Panc1 (cell line): ENCODE measurements around the gene LRATD1. TPM values are rescaled to one million over a fixed set of nuclear protein-coding genes. Genes with fewer than 3 reads are reported as not detected.

Experiments used
- ATAC-seq: fragments of 200-7000 bp; cut with Tn5 transposase; 2 replicates; pipeline ENCODE4 v1.9.1; 2020; ENCODE audit warnings: mild to moderate bottlenecking, moderate library complexity
- BruUV-seq: library from RNA; stranded (reverse); fragments of 400-500 nt; replicated peaks from 2 replicates; lab custom pipeline; 2021; lab: Mats Ljungman, UMichigan
- CTCF ChIA-PET: fragments of 300-600 bp; sonication (Branson Sonifier 250); formaldehyde crosslinking; loops from one replicate; lab custom pipeline; 2022; ENCODE audit warnings: antibody characterized with exemption; lab: Charles Lee
- POLR2A ChIA-PET: fragments of 300-600 bp; sonication (Branson Sonifier 250); formaldehyde crosslinking; loops from one replicate; lab custom pipeline; 2022; ENCODE audit warnings: antibody characterized with exemption; lab: Charles Lee
- DNase-seq: peaks from one replicate; pipeline ENCODE4 v3.0.0-alpha.2; 2010; ENCODE audit warnings: low read depth, low spot score
- H3K27ac ChIP-seq: 2 replicates; pipeline ENCODE4 v1.5.1; 2011; ENCODE audit warnings: mild to moderate bottlenecking, low read length, inconsistent platforms
- H3K27me3 ChIP-seq: fragments of 200-500 bp; sonication (Bioruptor generic); 2 replicates; pipeline ENCODE4 v1.6.0; 2014; ENCODE audit warnings: low read length, inconsistent platforms; ENCODE audit not compliant: control insufficient read depth, insufficient read depth
- H3K36me3 ChIP-seq: fragments of 200-500 bp; sonication (Bioruptor generic); 2 replicates; pipeline ENCODE4 v1.5.1; 2014; ENCODE audit warnings: inconsistent platforms, mild to moderate bottlenecking, low read length, moderate library complexity; ENCODE audit not compliant: control insufficient read depth, insufficient read depth
- H3K4me1 ChIP-seq: 2 replicates; pipeline ENCODE4 v1.5.1; 2011; ENCODE audit warnings: inconsistent platforms, mild to moderate bottlenecking, low read length, moderate library complexity; ENCODE audit not compliant: control insufficient read depth, insufficient read depth
- H3K4me3 ChIP-seq, 2 experiments: 2 replicates each; pipeline ENCODE4 v1.5.1; 2011 to 2012; ENCODE audit warnings: low read depth in 2 of 2, low read length in 2 of 2, mild to moderate bottlenecking in 2 of 2, inconsistent platforms in 1 of 2, moderate library complexity in 1 of 2
- H3K9me3 ChIP-seq: fragments of 200-500 bp; sonication (Bioruptor generic); 2 replicates; pipeline ENCODE4 v1.5.1; 2014; ENCODE audit warnings: low read depth, mild to moderate bottlenecking, inconsistent platforms, low read length, moderate library complexity; ENCODE audit not compliant: control insufficient read depth, insufficient read depth
- CTCF ChIP-seq: fragments of 450-650 bp; IDR thresholded peaks from 2 replicates; pipeline ENCODE4 v1.5.1; 2017; ENCODE audit warnings: mild to moderate bottlenecking
- POLR2AphosphoS5 ChIP-seq: IDR thresholded peaks from 2 replicates; pipeline ENCODE4 v1.6.1; 2012; ENCODE audit warnings: mild to moderate bottlenecking, low read depth, low read length, moderate library complexity
- REST ChIP-seq, 2 experiments: IDR thresholded peaks; 2 replicates each; pipeline ENCODE4 v1.6.1; 2011 to 2012; ENCODE audit warnings: low read depth in 2 of 2, control low read depth in 1 of 2, low read length in 1 of 2, mild to moderate bottlenecking in 1 of 2, moderate library complexity in 1 of 2; ENCODE audit not compliant: insufficient read depth in 1 of 2
- SIN3A ChIP-seq: IDR thresholded peaks from 2 replicates; pipeline ENCODE4 v1.6.1; 2012; ENCODE audit warnings: low read depth, mild to moderate bottlenecking, low read length, moderate library complexity, borderline replicate concordance; ENCODE audit not compliant: insufficient read depth
- TCF7L2 ChIP-seq: IDR thresholded peaks from 2 replicates; pipeline ENCODE4 v1.6.1; 2011; ENCODE audit warnings: mild to moderate bottlenecking, low read depth, low read length, inconsistent platforms
- in situ Hi-C: cut with HindIII; loops from 2 replicates; pipeline ENCODE4 v1.10.0; 2016; ENCODE audit warnings: low sequenced_read_pairs, low pct_unique_long_range_greater_than_20kb
- intact Hi-C: fragments of 100-400 bp; cut with micrococcal nuclease; formaldehyde crosslinking; loops from one replicate; pipeline ENCODE4 v1.10.0; 2022; ENCODE audit not compliant: unreplicated experiment
- total RNA-seq: library from RNA; stranded (reverse); gene quantifications from one replicate; pipeline ENCODE4 v1.2.1, GENCODE V29; 2021; ENCODE audit not compliant: unreplicated experiment

LRATD1 gene
- total RNA-seq, 1 experiment from 2014 or later: 0.05 TPM

GRCh38 chr2:14677039-14677438 is 44.5 kb downstream of the LRATD1 start:
- no peak for DNase-seq
- no peaks in the 10 kb centered on the region for H3K4me1 ChIP-seq
- ChIA-PET CTCF (no interaction called here), POLR2A (no interaction called here)
- H3K4me3 ChIP-seq: no peak overlapping the region
- H3K9me3 ChIP-seq: no peaks in the 10 kb centered on the region
- no peaks in the 10 kb centered on the region for H3K36me3 ChIP-seq
- no peak for TF ChIP-seq CTCF
- peak in 1 of 2 experiments; percentile 75; a peak in 2 of 4 replicates for TF ChIP-seq REST (IDR thresholded peaks at IDR 0.05; ENCODE audit: insufficient read depth in 1 of 2, low read depth in 2 of 2, low read length in 1 of 2)
- H3K27me3 ChIP-seq: no peaks in the 10 kb centered on the region
- BruUV-seq: no TSS peak
- H3K27ac ChIP-seq: no peak overlapping the region
- intact Hi-C loops: no loop called here
- in situ Hi-C loops: no loop called here
- ATAC-seq: no peak

GRCh38 chr2:14678761-14679160 is 46.2 kb downstream of the LRATD1 start:
- in situ Hi-C loops (no loop called here), intact Hi-C loops (no loop called here)
- H3K27me3 ChIP-seq: no peaks in the 10 kb centered on the region
- no peak for ATAC-seq
- DNase-seq: no peak
- ChIA-PET POLR2A (no interaction called here), CTCF (no interaction called here)
- H3K4me3 ChIP-seq: no peak overlapping the region
- no peaks in the 10 kb centered on the region for H3K4me1 ChIP-seq
- no peaks in the 10 kb centered on the region for H3K9me3 ChIP-seq
- no TSS peak for BruUV-seq
- H3K36me3 ChIP-seq: no peaks in the 10 kb centered on the region
- no peak for TF ChIP-seq CTCF
- TF ChIP-seq SIN3A: no peak
- TF ChIP-seq TCF7L2: no peak
- no peak for TF ChIP-seq POLR2AphosphoS5
- TF ChIP-seq REST (IDR thresholded peaks at IDR 0.05; ENCODE audit: insufficient read depth in 1 of 2, low read depth in 2 of 2, low read length in 1 of 2): no peak
- H3K27ac ChIP-seq: no peak overlapping the region
